ENCODE measurements around the gene CCSER1.
"Not testable (repeated sequence)": the region's sequence is repeated elsewhere in the genome, so short reads cannot be mapped to it uniquely, and the experiment has no call there.

CCSER1 gene

DNA sequence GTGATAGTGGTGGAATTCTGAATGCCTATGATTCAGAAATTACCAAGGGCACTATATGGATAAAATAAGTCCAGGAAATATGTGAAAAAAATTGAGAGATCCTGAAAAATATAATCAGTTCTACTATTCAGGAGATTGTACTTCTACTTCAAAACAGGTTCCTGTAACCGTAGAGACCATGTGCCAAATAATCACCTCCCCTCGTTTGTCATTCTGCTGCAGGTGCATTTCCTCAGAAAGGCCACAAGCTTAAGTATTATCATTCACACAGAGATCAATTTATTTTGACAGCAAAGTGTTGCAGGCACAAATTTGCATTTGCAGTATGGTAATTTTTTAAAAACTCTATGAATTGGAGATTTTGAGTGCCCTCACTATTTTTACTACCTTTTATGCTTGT is 1000.0 kb downstream of the CCSER1 start:
- no peak for DNase-seq
- Histone ChIP-seq H3K79me2 (ENCODE audit: insufficient read depth, low read length) (no peaks in the 10 kb centered on the region), H3K4me2 (ENCODE audit: insufficient read depth, low read length) (no peak overlapping the region), H2AFZ (ENCODE audit: low read depth, low read length) (no peak overlapping the region), H3K4me1 (ENCODE audit: insufficient read depth, low read length) (no peaks in the 10 kb centered on the region), H3K4me3 (ENCODE audit: low read depth in 1 of 2, low read length in 2 of 2) (no peak overlapping the region), H3K9me3 (ENCODE audit: insufficient read depth, low read length, severe bottlenecking) (no peaks in the 10 kb centered on the region), H3K9ac (ENCODE audit: low read depth, low read length) (no peak overlapping the region), H3K36me3 (ENCODE audit: insufficient read depth, low read length) (no peaks in the 10 kb centered on the region), H4K20me1 (ENCODE audit: insufficient read depth, low read length) (no peaks in the 10 kb centered on the region), H3K27ac (ENCODE audit: low read length) (no peak overlapping the region), H3K27me3 (ENCODE audit: insufficient read depth, low read length, poor library complexity) (no peaks in the 10 kb centered on the region)
- TF ChIP-seq, protein P1, sequence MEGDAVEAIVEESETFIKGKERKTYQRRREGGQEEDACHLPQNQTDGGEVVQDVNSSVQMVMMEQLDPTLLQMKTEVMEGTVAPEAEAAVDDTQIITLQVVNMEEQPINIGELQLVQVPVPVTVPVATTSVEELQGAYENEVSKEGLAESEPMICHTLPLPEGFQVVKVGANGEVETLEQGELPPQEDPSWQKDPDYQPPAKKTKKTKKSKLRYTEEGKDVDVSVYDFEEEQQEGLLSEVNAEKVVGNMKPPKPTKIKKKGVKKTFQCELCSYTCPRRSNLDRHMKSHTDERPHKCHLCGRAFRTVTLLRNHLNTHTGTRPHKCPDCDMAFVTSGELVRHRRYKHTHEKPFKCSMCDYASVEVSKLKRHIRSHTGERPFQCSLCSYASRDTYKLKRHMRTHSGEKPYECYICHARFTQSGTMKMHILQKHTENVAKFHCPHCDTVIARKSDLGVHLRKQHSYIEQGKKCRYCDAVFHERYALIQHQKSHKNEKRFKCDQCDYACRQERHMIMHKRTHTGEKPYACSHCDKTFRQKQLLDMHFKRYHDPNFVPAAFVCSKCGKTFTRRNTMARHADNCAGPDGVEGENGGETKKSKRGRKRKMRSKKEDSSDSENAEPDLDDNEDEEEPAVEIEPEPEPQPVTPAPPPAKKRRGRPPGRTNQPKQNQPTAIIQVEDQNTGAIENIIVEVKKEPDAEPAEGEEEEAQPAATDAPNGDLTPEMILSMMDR (IDR thresholded peaks at IDR 0.05; ENCODE audit: borderline replicate concordance, extremely low read depth, low read length, poor library complexity, severe bottlenecking) = no peak
- TF ChIP-seq EZH2 (IDR thresholded peaks at IDR 0.05; ENCODE audit: borderline replicate concordance, low read depth, low read length, severe bottlenecking) = no peak
- ATAC-seq (ENCODE audit: insufficient read depth, low read depth) = no peak

DNA sequence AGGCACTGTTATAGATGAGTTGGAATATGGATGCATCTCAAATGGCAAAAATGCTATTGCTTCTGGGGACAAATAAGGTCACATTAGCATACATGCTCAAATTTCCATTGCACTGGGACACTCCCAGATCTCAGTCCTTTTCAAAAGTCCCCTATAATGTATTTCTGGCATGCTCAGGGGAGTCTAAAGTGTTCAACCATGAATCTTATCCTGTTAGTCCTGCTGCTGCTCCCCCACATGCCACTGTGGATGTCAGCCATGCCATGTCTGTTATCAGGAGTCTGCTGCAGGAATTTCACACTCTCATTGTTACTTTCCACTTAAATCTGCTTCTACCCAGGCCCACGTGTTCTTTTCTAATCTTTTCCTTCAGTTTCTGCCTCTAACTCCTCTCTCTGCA is 1000.6 kb downstream of the CCSER1 start:
- TF ChIP-seq, protein P1 (IDR thresholded peaks at IDR 0.05; ENCODE audit: borderline replicate concordance, extremely low read depth, low read length, poor library complexity, severe bottlenecking) = no peak
- no peak for TF ChIP-seq EZH2 (IDR thresholded peaks at IDR 0.05; ENCODE audit: borderline replicate concordance, low read depth, low read length, severe bottlenecking)
- DNase-seq (no peak), ATAC-seq (ENCODE audit: insufficient read depth, low read depth) (no peak)
- Histone ChIP-seq H3K4me1 (ENCODE audit: insufficient read depth, low read length) (no peaks in the 10 kb centered on the region), H3K4me2 (ENCODE audit: insufficient read depth, low read length) (no peak overlapping the region), H4K20me1 (ENCODE audit: insufficient read depth, low read length) (no peaks in the 10 kb centered on the region), H3K4me3 (ENCODE audit: low read depth in 1 of 2, low read length in 2 of 2) (no peak overlapping the region), H3K27me3 (ENCODE audit: insufficient read depth, low read length, poor library complexity) (no peaks in the 10 kb centered on the region), H3K9me3 (ENCODE audit: insufficient read depth, low read length, severe bottlenecking) (no peaks in the 10 kb centered on the region), H3K9ac (ENCODE audit: low read depth, low read length) (no peak overlapping the region), H2AFZ (ENCODE audit: low read depth, low read length) (no peak overlapping the region), H3K79me2 (ENCODE audit: insufficient read depth, low read length) (no peaks in the 10 kb centered on the region), H3K36me3 (ENCODE audit: insufficient read depth, low read length) (no peaks in the 10 kb centered on the region), H3K27ac (ENCODE audit: low read length) (no peak overlapping the region)

DNA sequence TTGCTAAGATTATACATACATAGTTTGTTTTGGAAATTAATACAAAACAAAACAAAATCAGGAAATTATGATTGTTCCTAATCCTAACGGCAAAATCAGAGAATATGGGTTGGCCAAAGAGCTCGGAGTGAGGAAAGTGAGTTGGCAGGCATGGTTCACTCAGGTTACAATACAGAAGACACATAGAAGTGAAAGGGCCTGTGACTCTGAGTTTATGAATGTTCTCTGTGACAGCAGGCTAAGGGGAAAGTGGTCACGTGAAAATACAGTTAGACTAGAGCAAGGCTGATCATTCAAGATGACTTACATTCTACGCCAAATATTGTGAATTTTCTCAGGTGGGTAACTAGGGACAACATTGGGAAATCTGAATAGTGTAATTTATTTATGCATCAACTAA is 1001.3 kb downstream of the CCSER1 start:
- no peaks in the 10 kb centered on the region for H3K4me1 ChIP-seq (ENCODE audit: insufficient read depth, low read length)
- no peak overlapping the region for H3K4me2 ChIP-seq (ENCODE audit: insufficient read depth, low read length)
- TF ChIP-seq, protein P1 (IDR thresholded peaks at IDR 0.05; ENCODE audit: borderline replicate concordance, extremely low read depth, low read length, poor library complexity, severe bottlenecking) = no peak
- TF ChIP-seq EZH2 (IDR thresholded peaks at IDR 0.05; ENCODE audit: borderline replicate concordance, low read depth, low read length, severe bottlenecking) = no peak
- no peaks in the 10 kb centered on the region for H3K9me3 ChIP-seq (ENCODE audit: insufficient read depth, low read length, severe bottlenecking)
- no peak overlapping the region for H3K9ac ChIP-seq (ENCODE audit: low read depth, low read length)
- DNase-seq (no peak), ATAC-seq (ENCODE audit: insufficient read depth, low read depth) (no peak)
- no peak overlapping the region for H2AFZ ChIP-seq (ENCODE audit: low read depth, low read length)
- H3K27me3 ChIP-seq (ENCODE audit: insufficient read depth, low read length, poor library complexity) = no peaks in the 10 kb centered on the region
- H3K4me3 ChIP-seq (ENCODE audit: low read depth in 1 of 2, low read length in 2 of 2) = no peak overlapping the region
- no peaks in the 10 kb centered on the region for H4K20me1 ChIP-seq (ENCODE audit: insufficient read depth, low read length)
- H3K79me2 ChIP-seq (ENCODE audit: insufficient read depth, low read length) = no peaks in the 10 kb centered on the region
- no peaks in the 10 kb centered on the region for H3K36me3 ChIP-seq (ENCODE audit: insufficient read depth, low read length)
- no peak overlapping the region for H3K27ac ChIP-seq (ENCODE audit: low read length)

DNA sequence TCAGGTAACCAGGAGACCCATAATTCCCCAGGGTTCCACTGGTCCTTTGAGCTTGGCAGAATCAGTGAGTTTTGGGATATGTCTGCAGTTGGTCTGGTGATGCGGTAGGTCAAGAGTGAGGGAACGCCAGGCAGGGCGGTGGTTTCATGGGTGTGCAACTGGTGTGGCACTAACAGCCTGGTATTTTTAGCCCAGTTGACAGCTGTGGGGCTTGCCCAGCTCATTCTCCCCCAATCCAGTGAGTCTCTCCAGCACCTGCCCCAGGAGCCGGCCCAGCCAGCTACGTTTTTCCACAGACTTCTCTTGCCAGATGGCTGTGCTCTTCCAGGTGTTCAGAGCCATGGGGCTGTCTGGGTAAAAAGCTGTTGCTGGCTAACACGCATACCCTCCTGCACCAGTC is 1019.9 kb downstream of the CCSER1 start:
- ATAC-seq (ENCODE audit: insufficient read depth, low read depth) = no peak
- TF ChIP-seq, protein P1 (IDR thresholded peaks at IDR 0.05; ENCODE audit: borderline replicate concordance, extremely low read depth, low read length, poor library complexity, severe bottlenecking) = no peak
- no peak for TF ChIP-seq EZH2 (IDR thresholded peaks at IDR 0.05; ENCODE audit: borderline replicate concordance, low read depth, low read length, severe bottlenecking)
- no peak for DNase-seq
- Histone ChIP-seq H3K79me2 (ENCODE audit: insufficient read depth, low read length) (no peaks in the 10 kb centered on the region), H2AFZ (ENCODE audit: low read depth, low read length) (no peak overlapping the region), H3K4me3 (ENCODE audit: low read depth in 1 of 2, low read length in 2 of 2) (no peak overlapping the region), H3K27me3 (ENCODE audit: insufficient read depth, low read length, poor library complexity) (no peaks in the 10 kb centered on the region), H3K4me2 (ENCODE audit: insufficient read depth, low read length) (no peak overlapping the region), H3K4me1 (ENCODE audit: insufficient read depth, low read length) (no peaks in the 10 kb centered on the region), H3K9me3 (ENCODE audit: insufficient read depth, low read length, severe bottlenecking) (no peaks in the 10 kb centered on the region), H4K20me1 (ENCODE audit: insufficient read depth, low read length) (no peaks in the 10 kb centered on the region), H3K9ac (ENCODE audit: low read depth, low read length) (no peak overlapping the region), H3K36me3 (ENCODE audit: insufficient read depth, low read length) (no peaks in the 10 kb centered on the region), H3K27ac (ENCODE audit: low read length) (no peak overlapping the region)

DNA sequence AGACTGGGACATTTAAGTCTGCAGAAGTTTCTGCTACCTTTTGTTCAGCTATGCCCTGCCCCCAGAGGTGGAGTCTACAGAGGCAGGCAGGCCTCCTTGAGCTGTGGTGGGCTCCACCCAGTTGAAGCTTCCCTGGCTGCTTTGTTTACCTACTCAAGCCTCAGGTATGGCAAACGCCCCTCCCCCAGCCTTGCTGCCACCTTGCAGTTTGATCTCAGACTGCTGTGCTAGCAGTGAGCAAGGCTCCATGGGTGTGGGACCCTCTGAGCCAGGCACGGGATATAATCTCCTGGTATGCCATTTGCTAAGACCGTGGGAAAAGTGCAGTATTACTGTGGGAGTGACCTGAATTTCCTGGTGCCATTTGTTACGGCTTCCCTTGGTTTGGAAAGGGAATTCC is 1026.8 kb downstream of the CCSER1 start:
- not testable (repeated sequence) for H3K27ac ChIP-seq (ENCODE audit: low read length); H3K27me3 ChIP-seq (ENCODE audit: insufficient read depth, low read length, poor library complexity); H2AFZ ChIP-seq (ENCODE audit: low read depth, low read length); H3K9me3 ChIP-seq (ENCODE audit: insufficient read depth, low read length, severe bottlenecking); H3K4me3 ChIP-seq (ENCODE audit: low read depth in 1 of 2, low read length in 2 of 2); H3K4me1 ChIP-seq (ENCODE audit: insufficient read depth, low read length); ATAC-seq (ENCODE audit: insufficient read depth, low read depth); DNase-seq; H3K9ac ChIP-seq (ENCODE audit: low read depth, low read length); H3K36me3 ChIP-seq (ENCODE audit: insufficient read depth, low read length); H4K20me1 ChIP-seq (ENCODE audit: insufficient read depth, low read length); H3K79me2 ChIP-seq (ENCODE audit: insufficient read depth, low read length); H3K4me2 ChIP-seq (ENCODE audit: insufficient read depth, low read length)
